NCI-H446 treated with DMSO at 0.1 percent for 48 hours (cell line): ENCODE results near the gene FMNL2.
"Not testable (repeated sequence)": the region's sequence is repeated elsewhere in the genome, so short reads cannot be mapped to it uniquely, and the experiment has no call there.

ENCODE experiments used
- DNase-seq: peaks from one replicate; lab custom pipeline; 2025; lab: John Stamatoyannopoulos, UW

The FMNL2 gene

GRCh38 chr2:152335016-152335725 lies at the start of gene FMNL2:
Gene FMNL2, plus strand, starts transcription at chr2:152335174.
- peak; percentile 61 for DNase-seq

DNA sequence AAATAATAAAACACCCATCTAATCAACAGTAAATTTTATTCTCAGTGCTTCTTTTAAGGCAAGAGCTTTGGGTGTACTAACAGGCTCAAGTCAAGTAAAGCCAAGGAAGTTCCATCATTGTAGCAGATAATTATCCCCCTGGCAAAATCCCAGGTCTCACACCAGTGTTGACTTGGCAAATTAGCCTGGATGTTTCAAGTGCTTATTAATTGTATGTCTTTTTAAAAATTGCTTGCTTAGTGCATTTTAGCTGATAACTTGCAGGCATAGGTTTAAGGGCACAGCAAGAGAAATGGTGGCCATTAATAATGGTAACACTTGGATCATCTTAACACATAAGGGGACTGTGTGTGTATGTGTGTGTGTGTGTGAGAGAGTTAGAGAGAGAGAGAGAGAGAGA lies 42.0 kb upstream of the FMNL2 start:
- peak; percentile 61 for DNase-seq

DNA sequence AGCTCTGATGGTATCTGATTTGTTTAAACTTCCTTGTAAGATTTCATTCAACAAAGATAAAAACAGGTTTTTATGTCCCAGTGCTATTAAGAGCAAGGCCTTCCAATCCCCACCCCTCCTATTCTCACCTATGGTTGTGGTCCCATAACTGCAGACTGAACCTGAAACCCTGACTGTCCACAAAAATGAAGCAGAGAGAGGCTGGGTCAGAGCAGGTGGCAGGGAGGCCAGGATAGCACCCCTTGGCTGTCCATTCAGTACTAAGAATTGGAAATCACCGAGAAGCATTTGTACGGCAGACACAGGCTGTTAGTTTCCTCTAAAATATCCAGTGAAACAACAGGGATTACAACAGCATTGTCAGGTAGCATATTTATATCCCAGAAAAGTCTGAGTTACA lies 37.3 kb upstream of the FMNL2 start:
- DNase-seq, result no peak

- DNase-seq, result no peak
Measured at GRCh38 chr2:152298754-152299153, 36.2 kb upstream of the FMNL2 start.

- no peak for DNase-seq
Measured at GRCh38 chr2:152301131-152301530, 33.8 kb upstream of the FMNL2 start.

DNA sequence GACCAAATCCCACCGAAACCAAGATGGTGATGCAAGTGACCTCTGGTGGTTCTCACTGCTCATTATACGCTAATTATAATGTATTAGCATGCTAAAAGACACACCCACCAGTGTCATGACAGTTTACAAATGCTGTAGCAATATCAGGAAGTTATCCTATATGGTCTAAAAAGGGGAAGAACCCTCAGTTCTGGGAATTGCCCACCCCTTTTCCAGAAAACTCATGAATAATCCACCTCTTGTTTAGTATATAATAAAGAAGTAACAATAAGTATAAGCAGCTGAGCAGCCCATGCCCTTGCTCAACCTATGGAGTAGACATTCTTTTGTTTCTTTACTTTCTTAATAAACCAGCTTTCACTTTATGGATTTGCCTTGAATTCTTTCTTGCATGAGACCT lies 31.0 kb upstream of the FMNL2 start:
- DNase-seq, result no peak

- no peak for DNase-seq
Measured at GRCh38 chr2:152304836-152305235, 30.1 kb upstream of the FMNL2 start.

- no peak for DNase-seq
Measured at GRCh38 chr2:152307863-152308262, 27.1 kb upstream of the FMNL2 start.

DNA sequence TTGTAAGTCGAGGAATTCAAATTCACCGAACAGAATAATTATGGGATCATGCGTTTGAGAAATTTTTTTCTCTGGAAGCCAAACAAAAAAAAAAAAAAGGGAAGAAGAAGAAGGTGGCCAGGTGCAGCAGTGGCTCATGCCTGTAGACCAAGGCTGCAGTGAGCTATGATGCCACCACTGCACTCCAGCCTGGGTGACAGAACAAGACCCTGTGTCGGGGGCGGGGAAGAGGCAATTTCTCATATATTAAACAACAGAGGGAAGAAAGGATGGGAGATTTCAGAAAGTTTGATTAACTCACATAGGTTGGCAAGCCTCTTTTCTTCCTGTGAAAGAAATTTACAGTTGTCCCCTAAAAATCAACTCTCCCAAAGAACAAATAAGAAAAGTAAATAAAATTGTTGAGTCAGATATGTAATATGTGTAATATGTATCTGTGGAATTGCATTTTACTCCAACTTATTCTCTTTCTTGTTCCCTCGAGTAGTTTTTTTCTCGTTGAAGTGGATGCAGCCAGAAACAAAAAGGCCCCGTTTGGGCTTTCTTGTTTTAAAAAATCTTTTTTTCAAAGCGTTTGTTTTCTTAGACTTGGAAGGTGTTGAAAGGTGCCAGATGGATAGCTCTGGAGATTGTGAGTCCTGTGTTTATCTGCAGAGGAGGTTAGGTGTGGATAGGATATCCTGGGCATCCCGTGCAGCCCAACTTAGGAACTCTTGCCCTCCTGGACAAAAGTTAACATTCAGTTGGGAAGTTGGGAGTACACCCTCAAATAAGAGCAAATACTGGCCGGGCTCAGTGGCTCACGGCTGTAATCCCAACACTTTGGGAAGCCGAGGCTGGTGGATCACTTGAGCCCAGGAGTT lies 25.4 kb upstream of the FMNL2 start:
- DNase-seq, result no peak

GRCh38 chr2:152319822-152320570 lies 15.0 kb upstream of the FMNL2 start:
- no peak for DNase-seq

DNA sequence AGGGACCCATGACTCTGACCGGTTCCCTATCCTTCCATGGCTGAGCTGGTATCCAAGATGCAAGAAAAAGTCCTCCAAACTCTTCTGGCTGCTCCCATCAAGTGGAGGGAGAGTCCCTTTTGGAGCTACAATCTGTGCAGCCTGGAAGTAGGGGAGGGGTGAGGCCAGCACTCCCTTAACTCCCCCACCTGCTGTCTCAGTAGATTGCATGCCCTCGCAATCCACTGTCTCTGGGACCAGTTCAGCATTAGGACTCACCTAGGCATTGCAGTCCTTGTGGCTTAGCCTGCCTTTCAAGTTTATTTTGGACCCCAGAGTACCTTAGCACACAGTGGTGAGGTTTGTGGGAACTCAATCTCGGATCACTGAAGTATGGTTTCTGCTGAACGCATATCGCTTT lies 14.2 kb upstream of the FMNL2 start:
- DNase-seq, result no peak

DNA sequence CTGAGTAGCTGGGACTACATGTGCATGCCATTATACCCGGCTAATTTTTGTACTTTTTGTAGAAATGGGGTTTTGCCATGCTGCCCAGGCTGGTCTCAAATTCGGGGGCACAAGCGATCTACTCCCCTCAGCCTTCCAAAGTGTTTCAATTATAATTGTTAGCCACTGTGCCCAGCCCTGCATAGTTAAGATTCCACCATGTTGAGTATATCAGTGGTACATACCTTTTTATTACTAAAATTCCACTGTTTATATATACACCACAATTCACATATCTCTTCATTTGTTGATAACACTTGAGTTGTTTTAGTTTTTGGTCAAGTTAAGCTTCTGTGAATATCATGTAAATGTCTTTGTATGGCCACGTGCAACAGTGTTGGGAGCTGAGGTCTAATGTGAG lies 12.8 kb upstream of the FMNL2 start:
- DNase-seq, result no peak

GRCh38 chr2:152325126-152325525 lies 9.8 kb upstream of the FMNL2 start:
- not testable (repeated sequence) for DNase-seq

DNA sequence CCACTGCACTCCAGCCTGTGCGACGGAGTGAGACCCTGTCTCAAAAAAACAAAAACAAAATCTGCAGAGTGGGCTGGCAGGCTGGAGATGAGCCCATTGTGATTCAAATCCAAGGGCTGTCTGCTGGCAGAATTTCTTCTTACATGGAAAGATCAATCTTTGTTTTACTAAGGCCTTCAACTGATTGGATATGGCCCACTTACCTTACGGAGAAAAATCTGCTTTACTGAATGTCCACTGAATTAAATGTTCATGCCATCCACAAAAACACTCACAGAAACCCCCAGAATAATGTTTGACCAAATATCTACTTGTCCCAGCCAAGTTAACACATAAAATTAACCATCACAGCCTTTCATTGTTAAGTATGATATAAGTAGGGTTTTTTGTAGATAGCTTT lies 8.3 kb upstream of the FMNL2 start:
- no peak for DNase-seq

DNA sequence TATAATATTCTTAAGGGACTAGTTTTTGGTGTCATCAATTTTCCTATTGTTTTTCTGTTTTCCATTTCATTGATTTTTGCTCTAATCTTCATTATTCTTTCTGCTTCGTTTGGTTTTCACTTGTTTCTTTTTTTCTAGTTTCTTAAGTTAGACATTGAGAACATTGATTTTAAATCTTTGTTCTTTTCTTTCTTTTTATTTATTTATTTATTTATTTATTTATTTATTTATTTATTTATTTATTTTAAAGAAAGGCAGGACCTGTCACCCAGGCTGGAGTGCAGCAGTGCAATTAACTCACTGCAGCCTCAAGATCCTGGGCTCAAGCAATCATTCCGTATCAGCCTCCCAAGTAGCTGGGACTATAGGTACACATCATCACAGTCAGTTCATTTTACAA lies 7.0 kb upstream of the FMNL2 start:
- DNase-seq, result no peak

GRCh38 chr2:152330235-152330866 lies 4.6 kb upstream of the FMNL2 start:
- no peak for DNase-seq

DNA sequence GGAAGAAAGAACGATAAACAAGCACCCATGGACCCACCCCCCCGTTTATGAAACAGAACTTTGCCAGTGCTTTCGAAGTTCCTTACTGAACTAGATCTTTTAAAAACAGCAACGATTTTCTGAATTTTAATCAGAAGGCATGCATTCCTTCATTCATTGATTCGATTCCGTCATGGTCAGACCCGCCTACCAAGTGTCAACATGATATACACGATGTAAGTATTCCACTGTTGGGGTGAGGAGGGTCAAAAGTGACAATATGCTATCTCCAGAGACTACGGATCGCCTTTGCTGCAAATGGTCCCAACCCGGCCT lies 316 bp upstream of the FMNL2 start:
- no peak for DNase-seq

GRCh38 chr2:152335726-152336118 lies 748 bp downstream of the FMNL2 start:
- no peak for DNase-seq

DNA sequence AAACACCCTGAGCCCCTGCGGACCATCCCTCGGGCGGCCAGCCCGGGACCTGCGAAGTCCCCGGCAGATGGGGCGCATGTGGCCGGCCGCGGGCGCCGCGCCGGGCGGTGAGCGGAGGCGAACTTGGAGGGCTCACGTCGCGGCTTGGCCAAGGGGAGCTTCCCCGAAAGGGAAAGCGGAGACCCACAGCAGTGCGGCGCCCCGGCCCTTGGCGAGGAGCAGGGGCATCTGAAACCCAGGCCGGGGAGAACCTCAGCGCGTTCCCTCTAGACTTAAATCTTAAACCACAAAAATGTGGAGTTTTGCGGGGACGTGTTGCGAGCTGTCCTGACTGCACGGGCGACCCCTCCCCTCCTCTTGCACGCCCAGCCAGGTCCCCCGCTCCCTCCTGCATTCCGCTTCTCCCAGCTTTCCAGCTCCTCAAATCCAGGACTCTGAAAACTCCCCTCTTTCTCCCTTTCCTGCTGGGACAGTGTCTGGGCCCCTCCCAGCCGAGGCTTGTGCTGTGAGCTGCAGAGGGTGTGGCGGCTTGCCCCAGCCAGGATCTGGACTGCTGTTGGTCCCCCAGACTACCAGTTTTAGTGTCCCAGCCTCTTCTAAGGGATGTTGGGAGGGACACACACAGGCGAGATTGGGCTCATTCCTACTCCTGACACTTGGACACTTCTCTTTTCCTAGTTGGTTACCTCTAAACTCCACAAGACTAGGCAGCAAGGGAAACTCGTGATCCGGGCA lies 1.3 kb downstream of the FMNL2 start:
- DNase-seq, result no peak

- DNase-seq, result no peak
Measured at GRCh38 chr2:152336854-152337510, 2.0 kb downstream of the FMNL2 start.

- no peak for DNase-seq
Measured at GRCh38 chr2:152337511-152337903, 2.5 kb downstream of the FMNL2 start.
